Esophagus muscularis mucosa (tissue), 4 donors: Measurements from ENCODE around the gene ABI1. TPM values are rescaled to one million over a fixed set of nuclear protein-coding genes. Genes with fewer than 3 reads are reported as not detected.

Experiments used
- DNase-seq: peaks from one replicate; pipeline ENCODE4 v3.0.0-alpha.2; 2017; ENCODE audit errors: extremely low spot score
- H3K27ac ChIP-seq, 4 donors: fragments of 200-600 bp; sonication (generic); replicated peaks in 1 of 4; 1 replicate in 3 of 4; 2 replicates in 1 of 4; pipeline ENCODE4 v1.5.1; 2016 to 2019; ENCODE audit warnings: mild to moderate bottlenecking in 1 of 4
- H3K27me3 ChIP-seq, 4 donors: fragments of 200-600 bp; sonication (generic); one replicate each; pipeline versions ENCODE4 v1.5.1 to v1.6.0; 2016 to 2019
- H3K36me3 ChIP-seq, 4 donors: fragments of 200-600 bp; sonication (generic); one replicate each; pipeline ENCODE4 v1.5.1; 2016 to 2019
- H3K4me1 ChIP-seq, 4 donors: fragments of 200-600 bp; sonication (generic); one replicate each; pipeline ENCODE4 v1.5.1; 2016 to 2019
- H3K4me3 ChIP-seq, 4 donors: fragments of 200-600 bp; sonication (generic); 1 replicate in 2 of 4; 2 replicates in 2 of 4; pipeline ENCODE4 v1.5.1; 2016 to 2019; ENCODE audit warnings: mild to moderate bottlenecking in 4 of 4, moderate library complexity in 1 of 4
- H3K9me3 ChIP-seq, 4 donors: fragments of 200-600 bp; sonication (generic); 1 replicate in 3 of 4; 2 replicates in 1 of 4; pipeline ENCODE4 v1.5.1; 2016 to 2019
- EP300 ChIP-seq: sonication (generic); formaldehyde crosslinking; IDR thresholded peaks from one replicate; pipeline ENCODE4 v1.6.1; 2017; ENCODE audit warnings: antibody characterized with exemption
- POLR2A ChIP-seq: fragments of 450-650 bp; IDR thresholded peaks from one replicate; pipeline ENCODE4 v1.6.1; 2017; ENCODE audit warnings: antibody characterized with exemption, moderate library complexity, mild to moderate bottlenecking, low read depth
- POLR2AphosphoS5 ChIP-seq, 2 donors: sonication (generic); formaldehyde crosslinking; IDR thresholded peaks; one replicate each; pipeline ENCODE4 v1.6.1; 2017; ENCODE audit warnings: antibody characterized with exemption in 2 of 2
- WGBS: methylation state at CpG from one replicate; pipeline ENCODE4 v1.1.5; 2018; 5-methylcytosine and 5-hydroxymethylcytosine counted together
- intact Hi-C: fragments of 100-400 bp; cut with DNase I; formaldehyde crosslinking; loops from one replicate; pipeline ENCODE4 v1.15.1; 2023
- total RNA-seq, 4 donors: library from RNA; depleted of rRNA; stranded (reverse); fragments of >200 nt; gene quantifications; one replicate each; pipeline versions ENCODE4 v1.1.0 to v1.2.1, GENCODE V29; 2016
- TF ChIP-seq, protein P1 (sequence below), 3 experiments: fragments of 200-600 bp in 2 of 3; fragments of 450-650 bp in 1 of 3; sonication (generic) in 2 of 3; IDR thresholded peaks; one replicate each; pipeline ENCODE4 v1.5.1; 2017 to 2019; ENCODE audit warnings: antibody characterized with exemption in 3 of 3, mild to moderate bottlenecking in 2 of 3, moderate library complexity in 1 of 3

The ABI1 gene
- total RNA-seq, 4 donors from 2014 or later = 37.4 to 57.7 (median 43.5) TPM

DNA sequence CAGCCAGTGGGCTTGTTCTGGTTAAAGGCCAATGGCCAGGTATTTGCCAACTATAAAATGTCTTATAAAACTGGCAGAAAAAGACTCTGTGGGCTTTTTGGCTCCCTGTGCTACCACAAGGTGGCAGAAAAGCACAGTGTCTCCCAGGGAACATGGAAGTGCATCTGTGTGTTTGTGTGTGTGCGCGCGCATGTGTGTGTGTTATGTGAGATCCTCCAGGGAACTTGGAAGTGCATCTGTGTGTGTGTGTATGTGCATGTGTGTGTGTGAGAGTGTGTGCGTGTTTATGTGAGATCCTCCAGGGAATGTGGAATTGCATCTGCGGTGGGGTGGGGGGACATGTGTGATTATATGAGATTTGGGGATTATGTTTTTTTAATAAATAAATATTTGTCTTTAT is 30.2 kb upstream of the ABI1 start:
- 78% methylated on average over 5 of the region's 5 CpGs for WGBS
- Histone ChIP-seq H3K4me3 (no peak overlapping the region), H3K9me3 (no peaks in the 10 kb centered on the region), H3K4me1 (no peaks in the 10 kb centered on the region), H3K36me3 (no peaks in the 10 kb centered on the region), H3K27ac (no peak overlapping the region), H3K27me3 (peaks cover 0 to 2% (median 0%) of the 10 kb centered on the region in 4 donors)
- TF ChIP-seq, protein P1, sequence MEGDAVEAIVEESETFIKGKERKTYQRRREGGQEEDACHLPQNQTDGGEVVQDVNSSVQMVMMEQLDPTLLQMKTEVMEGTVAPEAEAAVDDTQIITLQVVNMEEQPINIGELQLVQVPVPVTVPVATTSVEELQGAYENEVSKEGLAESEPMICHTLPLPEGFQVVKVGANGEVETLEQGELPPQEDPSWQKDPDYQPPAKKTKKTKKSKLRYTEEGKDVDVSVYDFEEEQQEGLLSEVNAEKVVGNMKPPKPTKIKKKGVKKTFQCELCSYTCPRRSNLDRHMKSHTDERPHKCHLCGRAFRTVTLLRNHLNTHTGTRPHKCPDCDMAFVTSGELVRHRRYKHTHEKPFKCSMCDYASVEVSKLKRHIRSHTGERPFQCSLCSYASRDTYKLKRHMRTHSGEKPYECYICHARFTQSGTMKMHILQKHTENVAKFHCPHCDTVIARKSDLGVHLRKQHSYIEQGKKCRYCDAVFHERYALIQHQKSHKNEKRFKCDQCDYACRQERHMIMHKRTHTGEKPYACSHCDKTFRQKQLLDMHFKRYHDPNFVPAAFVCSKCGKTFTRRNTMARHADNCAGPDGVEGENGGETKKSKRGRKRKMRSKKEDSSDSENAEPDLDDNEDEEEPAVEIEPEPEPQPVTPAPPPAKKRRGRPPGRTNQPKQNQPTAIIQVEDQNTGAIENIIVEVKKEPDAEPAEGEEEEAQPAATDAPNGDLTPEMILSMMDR (IDR thresholded peaks at IDR 0.05) = peak in 1 of 3 experiments; percentile 10
- no peak for TF ChIP-seq POLR2A
- DNase-seq = peak; percentile 79
- intact Hi-C loops = loop anchor here (5.0 kb wide), 1 partner anchor 466 kb away; no protein-coding TSS in a partner anchor

DNA sequence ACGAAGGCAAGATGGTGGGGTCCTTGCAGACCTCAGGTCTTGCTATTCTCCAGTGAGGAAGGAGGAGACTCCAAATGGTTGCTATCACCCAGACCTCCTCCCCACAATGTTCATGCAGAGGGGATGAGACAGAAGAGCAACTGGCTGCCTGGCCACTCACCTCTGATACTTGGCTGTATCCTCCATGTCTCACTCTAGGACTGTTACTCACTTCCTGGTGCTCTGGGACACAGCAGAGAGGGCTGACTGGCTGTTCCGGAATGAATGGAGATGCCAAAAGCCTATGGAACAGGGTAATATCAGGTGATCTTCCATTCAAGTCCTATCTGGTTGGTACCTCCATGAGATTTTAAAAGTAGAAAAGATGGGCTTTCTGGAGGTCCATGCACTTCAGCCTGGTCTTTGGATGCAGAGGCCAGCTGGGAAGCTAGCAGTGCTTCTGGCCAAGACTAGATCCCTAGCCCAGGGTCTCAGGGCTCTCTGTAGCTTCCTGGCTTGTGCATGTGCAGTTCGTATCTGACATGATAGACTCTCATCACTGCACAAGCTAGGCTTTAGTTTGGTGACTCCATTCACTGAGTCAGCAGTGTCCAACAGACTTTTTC is 27.0 kb upstream of the ABI1 start:
- no peaks in the 10 kb centered on the region for H3K9me3 ChIP-seq
- peak; percentile 77 for DNase-seq
- no peaks in the 10 kb centered on the region for H3K4me1 ChIP-seq

DNA sequence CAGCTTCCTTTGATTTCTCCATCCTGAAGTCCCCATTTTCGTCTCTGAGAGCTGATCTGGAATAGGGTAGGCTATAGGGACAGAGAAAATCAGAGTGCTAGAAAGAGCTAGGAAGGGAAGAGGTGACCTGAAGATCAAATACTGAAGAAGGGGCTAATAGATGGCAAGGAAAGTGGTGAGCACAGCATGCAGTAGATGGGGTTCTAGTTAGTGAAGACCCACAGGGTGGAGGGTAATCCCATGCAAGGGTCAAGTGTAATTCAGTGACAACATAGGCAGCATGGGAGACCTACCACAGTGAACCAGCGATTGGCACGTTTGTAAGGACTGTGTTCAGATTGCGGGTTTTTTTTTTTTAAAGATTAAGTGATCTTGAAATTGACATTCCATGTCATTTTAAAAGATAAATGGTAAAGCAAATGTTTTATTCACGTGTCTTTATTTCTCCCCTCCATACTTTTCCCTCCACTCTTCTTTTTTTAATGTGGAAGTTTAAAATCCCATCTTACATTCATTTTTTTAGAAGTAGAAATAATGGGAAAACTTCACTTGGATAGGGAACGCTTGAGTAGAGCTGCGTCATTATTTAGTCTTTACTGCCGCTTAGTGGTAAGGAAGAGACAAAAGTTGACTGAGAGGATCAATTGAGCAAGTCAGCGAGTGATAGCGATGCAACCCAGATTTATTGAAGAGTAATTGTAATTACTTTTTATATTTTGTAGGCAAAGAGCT is 21.0 kb upstream of the ABI1 start:
- 14% methylated on average over 10 of the region's 10 CpGs for WGBS
- TF ChIP-seq, protein P1 (IDR thresholded peaks at IDR 0.05) = peak; percentile 54 to 76 (median 62)
- TF ChIP-seq EP300 = no peak
- Histone ChIP-seq H3K27me3 (peaks cover 0 to 25% (median 0%) of the 10 kb centered on the region in 4 donors), H3K4me3 (no peak overlapping the region), H3K9me3 (no peaks in the 10 kb centered on the region), H3K4me1 (peaks cover 0 to 6% (median 2%) of the 10 kb centered on the region in 4 donors), H3K27ac (no peak overlapping the region), H3K36me3 (no peaks in the 10 kb centered on the region)
- intact Hi-C loops = loop anchor here (2.0 to 10.0 kb wide), 3 partner anchors 21 to 547 kb away; partner anchors contain the start of gene ABI1
- peak; percentile 34 for DNase-seq

More for the DNA sequence above, 27.0 kb upstream of the ABI1 start:
- Histone ChIP-seq H3K4me3 (no peak overlapping the region), H3K27ac (no peak overlapping the region), H3K27me3 (peaks cover 0 to 6% (median 0%) of the 10 kb centered on the region in 4 donors), H3K36me3 (no peaks in the 10 kb centered on the region)
- intact Hi-C loops = loop anchor here (10.0 kb wide), 1 partner anchor 553 kb away; no protein-coding TSS in a partner anchor
- WGBS = 80% methylated on average over 1 of the region's 3 CpGs
- TF ChIP-seq, protein P1 (IDR thresholded peaks at IDR 0.05) = no peak
- no peak for TF ChIP-seq EP300
- TF ChIP-seq POLR2A = no peak
- no peak for TF ChIP-seq POLR2AphosphoS5 (IDR thresholded peaks at IDR 0.05)

DNA sequence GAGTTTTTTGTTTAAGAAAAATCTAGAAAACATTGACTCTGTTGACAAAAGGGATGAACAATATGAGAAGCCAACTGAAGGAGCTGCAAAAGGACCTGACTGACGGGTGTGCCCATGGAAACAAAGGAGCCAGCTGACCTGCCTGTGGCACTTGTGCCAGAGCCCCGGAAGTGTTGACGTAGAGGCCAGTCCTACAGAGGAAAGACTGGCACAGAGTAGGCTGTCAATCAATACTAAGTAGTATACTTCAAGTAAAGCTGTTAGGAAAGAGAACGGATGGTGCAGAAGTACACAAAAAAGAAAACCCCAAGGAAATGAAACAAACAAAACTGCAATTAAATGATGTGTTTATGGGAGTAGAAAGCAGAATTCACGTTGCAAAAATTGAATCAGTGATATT is 19.0 kb upstream of the ABI1 start:
- Histone ChIP-seq H3K27me3 (peaks cover 0 to 25% (median 0%) of the 10 kb centered on the region in 4 donors), H3K4me3 (no peak overlapping the region), H3K4me1 (peaks cover 0 to 6% (median 2%) of the 10 kb centered on the region in 4 donors), H3K36me3 (no peaks in the 10 kb centered on the region), H3K9me3 (no peaks in the 10 kb centered on the region), H3K27ac (no peak overlapping the region)
- intact Hi-C loops = loop anchor here (2.0 to 10.0 kb wide), 2 partner anchors 19 to 545 kb away; partner anchors contain the start of gene ABI1
- 55% methylated on average over 5 of the region's 5 CpGs for WGBS
- DNase-seq = peak; percentile 68
- TF ChIP-seq POLR2A = no peak
- TF ChIP-seq, protein P1 (IDR thresholded peaks at IDR 0.05) = no peak
- TF ChIP-seq POLR2AphosphoS5 (IDR thresholded peaks at IDR 0.05) = no peak
- no peak for TF ChIP-seq EP300
